Osteocyte (in vitro differentiated cells): ENCODE data around the gene CDH22. TPM values are rescaled to one million over a fixed set of nuclear protein-coding genes. Genes with fewer than 3 reads are reported as not detected.

Experiments used
- DNase-seq: peaks from one replicate; pipeline ENCODE4 v3.0.0; 2021; ENCODE audit warnings: mixed read lengths; ENCODE audit not compliant: unreplicated experiment; ENCODE audit errors: extremely low spot score
- H3K27ac Mint-ChIP-seq: one replicate; pipeline ENCODE4 v1.8.0; 2021; ENCODE audit warnings: mild to moderate bottlenecking, mixed read lengths; ENCODE audit not compliant: unreplicated experiment
- H3K27me3 Mint-ChIP-seq: one replicate; pipeline ENCODE4 v1.8.0; 2021; ENCODE audit warnings: mixed read lengths; ENCODE audit not compliant: unreplicated experiment
- H3K36me3 Mint-ChIP-seq: one replicate; pipeline ENCODE4 v1.8.0; 2021; ENCODE audit warnings: mixed read lengths; ENCODE audit not compliant: unreplicated experiment
- H3K4me1 Mint-ChIP-seq: one replicate; pipeline ENCODE4 v1.8.0; 2021; ENCODE audit warnings: mixed read lengths; ENCODE audit not compliant: unreplicated experiment
- H3K4me3 Mint-ChIP-seq: one replicate; pipeline ENCODE4 v1.8.0; 2021; ENCODE audit warnings: mild to moderate bottlenecking, moderate library complexity, mixed read lengths; ENCODE audit not compliant: unreplicated experiment
- H3K9me3 Mint-ChIP-seq: one replicate; pipeline ENCODE4 v1.8.0; 2021; ENCODE audit warnings: mixed read lengths; ENCODE audit not compliant: unreplicated experiment
- CTCF ChIP-seq: fragments of 200-600 bp; sonication (generic); IDR thresholded peaks from 2 replicates; pipeline ENCODE4 v1.5.0; 2021; ENCODE audit warnings: antibody characterized with exemption, mild to moderate bottlenecking, moderate library complexity
- total RNA-seq: library from RNA; stranded (reverse); gene quantifications from 2 replicates; pipeline ENCODE4 v1.2.1, GENCODE V29; 2021

Gene CDH22
- total RNA-seq, 1 donor from 2014 or later = not detected

GRCh38 chr20:46342451-46343347 lies 34.4 kb upstream of the CDH22 start:
- Mint-ChIP-seq H3K27ac (no peak overlapping the region), H3K9me3 (no peaks in the 10 kb centered on the region), H3K4me3 (no peak overlapping the region), H3K4me1 (peaks cover 2% of the 10 kb centered on the region), H3K27me3 (peaks cover 35% of the 10 kb centered on the region), H3K36me3 (peaks cover 3% of the 10 kb centered on the region)
- no peak for DNase-seq
- no peak for TF ChIP-seq CTCF

- no peak for DNase-seq
- no peaks in the 10 kb centered on the region for H3K9me3 Mint-ChIP-seq
- no peak overlapping the region for H3K27ac Mint-ChIP-seq
- H3K4me1 Mint-ChIP-seq = peaks cover 2% of the 10 kb centered on the region
- TF ChIP-seq CTCF = no peak
- peaks cover 35% of the 10 kb centered on the region for H3K27me3 Mint-ChIP-seq
- no peak overlapping the region for H3K4me3 Mint-ChIP-seq
- peaks cover 3% of the 10 kb centered on the region for H3K36me3 Mint-ChIP-seq
Observed at GRCh38 chr20:46342010-46342378, 33.7 kb upstream of the CDH22 start.

- peaks cover 3% of the 10 kb centered on the region for H3K36me3 Mint-ChIP-seq
- no peak for TF ChIP-seq CTCF
- H3K9me3 Mint-ChIP-seq = no peaks in the 10 kb centered on the region
- H3K27ac Mint-ChIP-seq = no peak overlapping the region
- peaks cover 38% of the 10 kb centered on the region for H3K27me3 Mint-ChIP-seq
- peaks cover 2% of the 10 kb centered on the region for H3K4me1 Mint-ChIP-seq
- no peak overlapping the region for H3K4me3 Mint-ChIP-seq
- no peak for DNase-seq
Observed at GRCh38 chr20:46341074-46342009, 33.0 kb upstream of the CDH22 start.

- Mint-ChIP-seq H3K36me3 (no peaks in the 10 kb centered on the region), H3K4me3 (no peak overlapping the region), H3K9me3 (no peaks in the 10 kb centered on the region), H3K4me1 (peaks cover 2% of the 10 kb centered on the region), H3K27me3 (peaks cover 42% of the 10 kb centered on the region), H3K27ac (no peak overlapping the region)
- TF ChIP-seq CTCF = no peak
- no peak for DNase-seq
Observed at GRCh38 chr20:46339037-46339436, 30.7 kb upstream of the CDH22 start.

- Mint-ChIP-seq H3K27me3 (peaks cover 38% of the 10 kb centered on the region), H3K4me1 (no peaks in the 10 kb centered on the region), H3K36me3 (no peaks in the 10 kb centered on the region), H3K4me3 (no peak overlapping the region), H3K9me3 (no peaks in the 10 kb centered on the region), H3K27ac (no peak overlapping the region)
- no peak for TF ChIP-seq CTCF
- DNase-seq = no peak
Observed at GRCh38 chr20:46336735-46337134, 28.4 kb upstream of the CDH22 start.
